ENCODE results near the gene TAF6L.
"Not testable (repeated sequence)": the region's sequence is repeated elsewhere in the genome, so short reads cannot be mapped to it uniquely, and the experiment has no call there.

The TAF6L gene

GRCh38 chr11:62753736-62754603 lies 17.2 kb upstream of the TAF6L start, which contains the start of gene ZBTB3:
Gene ZBTB3 (minus strand): TSS chr11:62754160. CDS start chr11:62753664, 496 bp downstream.
- DNase-seq (ENCODE audit: insufficient read length, low spot score), result peak; percentile 85
- FAIRE-seq, result peak; percentile 99

GRCh38 chr11:62755086-62755615 lies 16.0 kb upstream of the TAF6L start:
- DNase-seq (ENCODE audit: insufficient read length, low spot score) (no peak), FAIRE-seq (no peak)

- no peak for FAIRE-seq
- no peak for DNase-seq (ENCODE audit: insufficient read length, low spot score)
Observed at GRCh38 chr11:62757846-62758788, 13.1 kb upstream of the TAF6L start.

- DNase-seq (ENCODE audit: insufficient read length, low spot score); FAIRE-seq: not testable (repeated sequence)
Observed at GRCh38 chr11:62760867-62761227, 10.3 kb upstream of the TAF6L start.

- no peak for FAIRE-seq
- peak; percentile 18 for DNase-seq (ENCODE audit: insufficient read length, low spot score)
Observed at GRCh38 chr11:62770778-62771143, 435 bp upstream of the TAF6L start.

GRCh38 chr11:62774407-62774806 lies 3.2 kb downstream of the TAF6L start:
- FAIRE-seq, result no peak

GRCh38 chr11:62775646-62776045 lies 4.5 kb downstream of the TAF6L start:
- no peak for FAIRE-seq
- no peak for DNase-seq (ENCODE audit: insufficient read length, low spot score)

More at GRCh38 chr11:62774407-62774806, 3.2 kb downstream of the TAF6L start:
- DNase-seq (ENCODE audit: insufficient read length, low spot score), result no peak

- FAIRE-seq (no peak), DNase-seq (ENCODE audit: insufficient read length, low spot score) (no peak)
Observed at GRCh38 chr11:62777389-62777788, 6.2 kb downstream of the TAF6L start.

GRCh38 chr11:62778441-62778840 lies 7.2 kb downstream of the TAF6L start:
- FAIRE-seq (no peak), DNase-seq (ENCODE audit: insufficient read length, low spot score) (no peak)

- no peak for FAIRE-seq
Observed at GRCh38 chr11:62782753-62783152, 11.6 kb downstream of the TAF6L start.

GRCh38 chr11:62786318-62787004 lies 15.3 kb downstream of the TAF6L start:
- peak; percentile 66 for FAIRE-seq
- peak; percentile 88 for DNase-seq (ENCODE audit: insufficient read length, low spot score)

More at GRCh38 chr11:62782753-62783152, 11.6 kb downstream of the TAF6L start:
- DNase-seq (ENCODE audit: insufficient read length, low spot score), result no peak

- FAIRE-seq (peak; percentile 96), DNase-seq (ENCODE audit: insufficient read length, low spot score) (peak; percentile 93)
Observed at GRCh38 chr11:62787005-62787759, 16.0 kb downstream of the TAF6L start, which contains the start of gene TMEM179B. Gene TMEM179B (plus strand): TSS chr11:62787402. CDS start chr11:62787432, 30 bp downstream.

- DNase-seq (ENCODE audit: insufficient read length, low spot score) (no peak), FAIRE-seq (no peak)
Observed at GRCh38 chr11:62788991-62789390, 17.8 kb downstream of the TAF6L start.

- no peak for FAIRE-seq
- no peak for DNase-seq (ENCODE audit: insufficient read length, low spot score)
Observed at GRCh38 chr11:62789576-62789975, 18.4 kb downstream of the TAF6L start.

- FAIRE-seq (peak; percentile 78), DNase-seq (ENCODE audit: insufficient read length, low spot score) (peak; percentile 87)
Observed at GRCh38 chr11:62791501-62792201, 20.5 kb downstream of the TAF6L start, which contains the start of gene TMEM223. Gene TMEM223 (minus strand): TSS chr11:62792006. CDS start chr11:62791994, 12 bp downstream.

- FAIRE-seq, result no peak
- no peak for DNase-seq (ENCODE audit: insufficient read length, low spot score)
Observed at GRCh38 chr11:62792202-62792575, 21.0 kb downstream of the TAF6L start.

- no peak for FAIRE-seq
- DNase-seq (ENCODE audit: insufficient read length, low spot score), result no peak
Observed at GRCh38 chr11:62794201-62794775, 23.1 kb downstream of the TAF6L start.

- FAIRE-seq (no peak), DNase-seq (ENCODE audit: insufficient read length, low spot score) (no peak)
Observed at GRCh38 chr11:62796281-62796680, 25.1 kb downstream of the TAF6L start.

GRCh38 chr11:62799486-62799885 lies 28.3 kb downstream of the TAF6L start:
- FAIRE-seq, result no peak
- DNase-seq (ENCODE audit: insufficient read length, low spot score), result no peak

Data from GM19239 (cell line).